RWPE2 (cell line): ENCODE results near the gene L3MBTL1.

Experiments used
- ATAC-seq: fragments of 200-7000 bp; cut with Tn5 transposase; 3 replicates; pipeline ENCODE4 v1.9.1; 2021; ENCODE audit warnings: low read depth
- DNase-seq: peaks from one replicate; pipeline ENCODE4 v3.0.0-alpha.2; 2020; ENCODE audit warnings: low spot score
- H3K27ac ChIP-seq: fragments of 450-650 bp; 2 replicates; pipeline ENCODE4 v1.5.1; 2017; ENCODE audit warnings: mild to moderate bottlenecking; ENCODE audit not compliant: poor library complexity, severe bottlenecking
- H3K27me3 ChIP-seq: fragments of 250-450 bp; sonication (Bioruptor Pico); 2 replicates; pipeline ENCODE4 v1.5.1; 2021; ENCODE audit warnings: mild to moderate bottlenecking, moderate library complexity; ENCODE audit not compliant: insufficient read depth, poor library complexity, severe bottlenecking
- H3K36me3 ChIP-seq: fragments of 250-450 bp; sonication (Bioruptor Pico); 2 replicates; pipeline ENCODE4 v1.5.1; 2020; ENCODE audit warnings: low read depth, mild to moderate bottlenecking, moderate library complexity
- H3K4me1 ChIP-seq: fragments of 250-450 bp; sonication (Bioruptor Pico); 2 replicates; pipeline ENCODE4 v1.5.1; 2021; ENCODE audit warnings: mild to moderate bottlenecking, moderate library complexity; ENCODE audit not compliant: insufficient read depth, poor library complexity, severe bottlenecking
- H3K4me3 ChIP-seq: fragments of 250-450 bp; sonication (Bioruptor Pico); 2 replicates; pipeline ENCODE4 v1.5.1; 2021; ENCODE audit warnings: mild to moderate bottlenecking, moderate library complexity; ENCODE audit not compliant: severe bottlenecking
- H3K9me3 ChIP-seq: fragments of 250-450 bp; sonication (Bioruptor Pico); 2 replicates; pipeline ENCODE4 v1.5.1; 2021; ENCODE audit warnings: mild to moderate bottlenecking, moderate library complexity; ENCODE audit not compliant: severe bottlenecking
- CTCF ChIP-seq: fragments of 450-650 bp; IDR thresholded peaks from one replicate; pipeline ENCODE4 v1.5.1; 2017; ENCODE audit warnings: mild to moderate bottlenecking, moderate library complexity; ENCODE audit not compliant: poor library complexity, severe bottlenecking

L3MBTL1 gene

DNA sequence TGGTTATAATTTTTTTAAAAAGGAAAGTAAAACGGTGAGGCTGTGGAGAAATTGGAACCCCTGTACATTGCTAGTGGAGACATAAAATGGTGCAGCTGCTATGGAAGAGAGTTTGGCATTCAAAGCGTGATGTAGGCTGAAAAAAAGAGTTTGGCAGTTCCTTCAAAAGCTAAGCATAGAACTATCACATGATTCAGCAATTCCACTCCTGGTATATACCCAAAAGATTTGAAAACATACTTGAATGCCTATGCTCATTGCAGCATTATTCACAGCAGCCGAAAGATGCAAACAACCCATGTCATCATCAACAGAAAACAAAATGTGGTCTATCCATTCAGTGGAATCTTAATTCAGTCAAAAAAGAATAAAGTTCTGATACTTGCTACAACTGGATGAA is 46.9 kb downstream of the L3MBTL1 start:
- Histone ChIP-seq H3K4me3 (no peak overlapping the region), H3K9me3 (no peaks in the 10 kb centered on the region), H3K36me3 (no peaks in the 10 kb centered on the region), H3K27me3 (no peaks in the 10 kb centered on the region), H3K27ac (no peak overlapping the region), H3K4me1 (no peaks in the 10 kb centered on the region)
- ATAC-seq: no peak
- TF ChIP-seq CTCF: no peak
- DNase-seq: no peak

- ATAC-seq (peak; percentile 41), DNase-seq (peak; percentile 65)
- Histone ChIP-seq H3K4me3 (no peak within 1 kb of the TSS), H3K36me3 (no peaks in the 10 kb centered on the region), H3K27ac (no peak within 1 kb of the TSS), H3K9me3 (no peaks in the 10 kb centered on the region), H3K27me3 (no peaks in the 10 kb centered on the region), H3K4me1 (no peaks in the 10 kb centered on the region)
- no peak for TF ChIP-seq CTCF
Observed at GRCh38 chr20:43558412-43559146, 51.1 kb downstream of the L3MBTL1 start, which contains the start of gene SGK2. TSS of gene SGK2 (plus strand) at chr20:43559027. CDS start at chr20:43566496, 7,469 bp downstream.

DNA sequence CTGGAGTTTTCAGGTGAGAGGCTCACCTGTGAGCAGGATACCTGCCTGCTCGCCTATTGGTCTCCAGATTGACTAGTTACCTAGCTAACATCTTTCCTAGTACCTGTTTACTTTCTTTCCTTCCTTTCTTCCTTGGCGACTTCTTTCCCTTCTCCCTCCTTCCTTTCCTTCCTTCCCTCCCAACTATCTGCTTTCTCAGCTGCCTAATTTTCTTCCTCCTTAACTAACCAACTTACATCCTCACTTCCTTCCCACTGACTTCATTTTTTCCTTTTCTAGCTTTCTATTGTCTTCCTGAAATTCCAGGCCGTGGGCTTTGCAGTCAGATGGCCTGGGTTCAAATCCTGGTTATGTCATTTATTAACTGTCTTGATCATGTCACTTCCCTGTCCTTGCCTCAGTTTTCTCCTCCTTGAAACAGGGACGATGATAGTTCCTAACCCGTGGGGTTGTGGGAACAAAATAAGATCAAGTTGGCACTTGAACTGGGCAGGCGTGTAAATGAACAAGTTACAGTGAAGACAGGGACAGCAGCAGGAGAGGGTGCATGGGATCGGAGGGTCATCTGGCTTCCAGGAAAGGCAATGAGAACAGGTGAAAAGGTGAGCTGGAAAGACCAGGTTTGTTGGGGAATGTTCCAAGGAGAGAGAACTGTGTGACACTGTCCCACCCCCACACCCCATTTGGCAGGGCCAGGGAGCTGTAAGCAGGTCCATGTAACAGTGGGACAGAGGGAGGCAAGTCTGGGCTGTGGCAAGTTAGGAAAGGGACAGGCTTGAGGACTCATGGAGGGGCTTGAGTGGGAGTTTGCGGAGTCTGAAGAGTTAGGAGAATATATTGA is 51.9 kb downstream of the L3MBTL1 start:
- ATAC-seq: no peak; the same call in 2 of the 3 replicates
- Histone ChIP-seq H3K4me3 (no peak overlapping the region), H3K4me1 (no peaks in the 10 kb centered on the region), H3K9me3 (no peaks in the 10 kb centered on the region), H3K36me3 (no peaks in the 10 kb centered on the region), H3K27me3 (no peaks in the 10 kb centered on the region), H3K27ac (no peak overlapping the region)
- TF ChIP-seq CTCF: no peak
- peak; percentile 59 for DNase-seq

DNA sequence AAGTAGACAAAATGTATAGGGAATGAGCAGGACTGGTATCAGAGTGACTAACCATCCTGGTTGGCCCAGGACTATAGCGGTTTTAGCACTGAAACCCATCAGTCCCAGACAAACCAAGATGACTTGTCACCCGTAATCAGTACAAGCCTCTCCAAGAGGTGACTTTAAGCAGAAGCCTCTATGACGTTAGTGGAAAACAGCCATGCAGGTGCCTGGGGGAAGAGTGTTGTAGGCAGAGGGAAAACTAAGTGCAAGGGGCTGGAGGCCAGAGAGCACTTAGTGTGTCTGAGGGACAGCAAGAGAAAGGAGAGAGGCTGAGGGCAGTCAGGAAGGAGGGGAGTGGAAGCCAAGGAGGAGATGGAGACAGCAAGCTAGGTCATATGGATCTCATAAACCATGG is 53.5 kb downstream of the L3MBTL1 start:
- Histone ChIP-seq H3K4me3 (no peak overlapping the region), H3K4me1 (no peaks in the 10 kb centered on the region), H3K27me3 (no peaks in the 10 kb centered on the region), H3K27ac (no peak overlapping the region), H3K36me3 (no peaks in the 10 kb centered on the region), H3K9me3 (no peaks in the 10 kb centered on the region)
- no peak for TF ChIP-seq CTCF
- no peak for DNase-seq
- ATAC-seq: no peak
